SH-SY5Y (cell line): ENCODE measurements around the gene SMARCB1.

ENCODE experiments used
- GATA2 ChIP-seq: IDR thresholded peaks from 2 replicates; pipeline ENCODE4 v1.6.1; 2011; ENCODE audit warnings: mild to moderate bottlenecking, low read depth, low read length
- GATA3 ChIP-seq: IDR thresholded peaks from 2 replicates; pipeline ENCODE4 v1.6.1; 2011; ENCODE audit warnings: low read depth, mild to moderate bottlenecking, low read length, moderate library complexity

Gene SMARCB1

DNA sequence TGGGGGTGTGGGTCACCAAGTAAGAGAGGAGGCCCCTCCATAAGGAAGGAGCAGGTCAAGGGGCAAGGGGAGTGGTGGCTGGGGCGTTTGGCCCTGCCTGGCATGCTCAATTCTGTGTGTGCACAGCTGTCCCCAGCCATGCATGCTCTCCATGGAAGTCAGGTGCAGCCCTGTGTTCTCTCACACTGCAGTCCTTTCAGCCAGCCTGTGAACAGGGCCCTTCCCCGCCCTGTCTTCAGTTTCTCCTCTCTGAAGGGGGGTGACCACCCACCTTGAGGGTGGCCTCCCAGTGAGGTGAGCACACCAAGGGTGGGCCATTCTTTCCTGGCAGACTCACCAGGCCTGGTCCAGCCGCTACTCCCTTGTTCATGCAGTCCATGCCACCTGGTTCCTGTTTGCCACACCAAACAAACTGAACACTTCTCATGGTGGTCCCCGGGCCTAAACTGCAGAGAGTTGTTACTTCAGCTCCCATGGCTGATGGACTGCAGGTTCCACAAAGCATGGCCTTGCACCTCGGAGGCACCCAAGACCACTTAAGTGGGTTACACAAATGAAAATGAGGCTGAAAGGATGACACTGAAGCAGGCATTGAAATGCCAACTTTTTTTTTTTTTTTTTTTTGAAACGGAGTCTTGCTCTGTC lies 17.3 kb upstream of the SMARCB1 start:
- TF ChIP-seq GATA2 (no peak), GATA3 (no peak)

DNA sequence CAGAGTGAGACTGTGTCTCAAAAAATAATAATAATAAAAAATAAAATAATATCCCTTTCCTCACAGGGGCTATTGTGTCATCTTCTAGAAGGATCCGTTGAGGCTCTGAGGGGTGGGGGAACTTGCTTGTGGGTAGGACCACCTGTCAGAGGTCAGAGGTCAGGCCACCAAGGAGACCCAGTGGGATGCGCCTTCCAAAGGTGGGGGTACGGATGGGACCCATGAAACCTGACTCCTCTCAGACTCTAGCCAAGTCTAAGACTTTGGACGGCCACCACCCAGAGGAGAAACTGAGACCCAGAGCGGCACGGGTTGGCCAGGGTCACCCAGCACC lies 14.5 kb upstream of the SMARCB1 start:
- TF ChIP-seq GATA3 (no peak), GATA2 (no peak)

DNA sequence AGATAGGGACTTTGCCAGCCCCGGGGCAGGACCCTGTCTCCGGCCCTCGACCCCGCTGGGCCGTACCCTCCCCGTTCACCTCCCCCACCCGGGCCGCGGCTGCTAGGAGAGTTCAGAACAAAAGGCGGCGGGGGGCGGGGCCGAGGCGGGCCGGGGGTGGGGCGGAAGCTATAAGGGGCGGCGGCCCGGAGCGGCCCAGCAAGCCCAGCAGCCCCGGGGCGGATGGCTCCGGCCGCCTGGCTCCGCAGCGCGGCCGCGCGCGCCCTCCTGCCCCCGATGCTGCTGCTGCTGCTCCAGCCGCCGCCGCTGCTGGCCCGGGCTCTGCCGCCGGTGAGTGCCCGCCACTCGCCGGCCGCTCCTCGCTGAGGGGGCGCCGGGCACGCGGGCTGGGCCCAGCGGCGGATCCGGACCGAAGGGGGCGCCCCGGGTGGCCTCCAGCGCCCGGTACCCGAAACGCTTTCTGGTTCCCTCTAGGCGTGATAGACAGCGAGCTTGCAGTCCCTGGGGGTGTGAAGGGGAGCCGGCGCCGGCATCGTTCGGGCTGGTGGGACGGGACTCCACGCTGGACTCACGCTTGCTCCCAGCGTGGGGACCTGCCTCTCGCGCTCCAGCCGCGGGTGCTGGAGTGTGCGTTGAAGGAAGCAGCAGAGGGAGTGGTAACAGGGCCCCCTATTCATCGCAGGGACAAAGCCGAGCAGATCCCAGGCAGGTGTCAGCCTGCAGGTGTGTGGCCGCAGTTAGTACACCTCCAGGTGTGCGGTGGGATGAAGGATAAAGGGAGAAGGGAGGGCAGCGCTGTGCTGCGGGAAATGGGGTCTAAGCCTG lies 13.9 kb upstream of the SMARCB1 start, which contains the start of gene MMP11:
Gene MMP11 (plus strand): TSS at position 201 of the 825 bp plus-strand sequence. CDS start 22 bp downstream, at position 223.
- no peak for TF ChIP-seq GATA3
- TF ChIP-seq GATA2, result no peak

DNA sequence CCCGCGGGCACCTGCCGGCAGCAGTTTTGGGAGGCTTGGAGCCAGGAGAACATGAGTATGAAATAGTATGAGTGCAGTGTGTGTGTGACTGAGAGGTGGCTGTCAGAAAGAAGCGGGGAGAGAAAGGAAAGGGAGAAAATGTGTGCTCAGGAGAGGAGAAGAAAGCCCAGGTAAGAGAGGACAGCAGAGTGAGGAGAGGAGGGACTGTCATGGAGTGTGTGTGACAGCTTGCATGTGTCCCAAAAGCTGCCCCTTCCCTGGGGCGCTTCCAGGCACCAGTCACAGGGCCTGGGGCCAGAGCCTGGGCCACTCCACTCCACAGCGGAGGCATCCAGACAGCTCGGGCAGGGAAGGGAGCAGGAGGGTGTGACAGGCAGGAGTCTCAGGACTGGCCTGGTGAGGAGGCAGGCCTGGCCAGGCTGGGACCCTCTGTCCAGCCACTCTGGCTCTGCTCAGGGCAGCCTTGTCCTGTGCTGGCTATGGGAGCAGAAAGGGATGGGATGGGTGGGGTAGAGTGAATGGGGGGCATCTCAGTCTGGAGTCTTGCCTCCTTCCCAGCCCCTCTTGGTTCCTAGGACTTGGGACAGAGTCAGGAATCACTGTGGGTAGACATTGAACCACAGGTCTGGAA lies 13.2 kb upstream of the SMARCB1 start:
- no peak for TF ChIP-seq GATA2
- no peak for TF ChIP-seq GATA3

DNA sequence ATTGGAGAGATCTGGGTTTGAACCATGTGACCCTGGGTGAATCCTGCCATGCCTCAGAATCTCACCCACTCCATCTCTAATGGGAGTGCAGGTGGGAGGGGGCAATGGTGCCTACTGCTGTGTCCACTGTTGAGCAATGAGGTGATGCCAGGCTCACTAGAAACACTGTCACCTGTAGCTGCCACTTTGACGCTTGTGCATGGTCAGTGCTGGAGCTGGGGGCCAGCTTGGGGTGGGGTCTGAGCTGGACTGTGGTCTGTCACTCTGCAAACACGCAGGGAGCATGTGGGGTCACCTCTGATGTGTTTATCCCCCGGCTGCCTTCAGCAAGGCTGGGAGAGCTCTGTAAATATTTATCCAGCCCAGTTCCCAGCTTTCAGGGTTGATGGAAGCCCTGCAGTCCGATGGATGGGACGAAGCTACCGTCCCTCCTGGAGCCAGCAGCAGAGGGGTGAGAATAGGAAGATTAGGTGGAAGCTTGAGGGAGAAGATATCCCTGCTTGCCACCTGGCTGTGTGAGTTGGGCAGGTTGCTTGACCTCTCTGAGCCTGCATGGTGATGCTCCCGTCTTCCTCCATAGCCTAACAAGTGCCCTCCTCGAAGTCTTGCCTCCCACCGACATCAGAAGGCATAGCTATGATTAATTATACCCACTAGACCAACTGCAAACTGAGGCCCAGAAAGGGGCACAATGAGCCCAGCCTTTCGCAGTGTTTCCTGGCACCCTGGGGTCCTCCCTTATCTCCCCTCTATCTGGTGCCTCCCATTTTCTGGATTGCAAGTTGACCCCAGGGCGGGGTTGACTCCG lies 12.4 kb upstream of the SMARCB1 start:
- no peak for TF ChIP-seq GATA3

DNA sequence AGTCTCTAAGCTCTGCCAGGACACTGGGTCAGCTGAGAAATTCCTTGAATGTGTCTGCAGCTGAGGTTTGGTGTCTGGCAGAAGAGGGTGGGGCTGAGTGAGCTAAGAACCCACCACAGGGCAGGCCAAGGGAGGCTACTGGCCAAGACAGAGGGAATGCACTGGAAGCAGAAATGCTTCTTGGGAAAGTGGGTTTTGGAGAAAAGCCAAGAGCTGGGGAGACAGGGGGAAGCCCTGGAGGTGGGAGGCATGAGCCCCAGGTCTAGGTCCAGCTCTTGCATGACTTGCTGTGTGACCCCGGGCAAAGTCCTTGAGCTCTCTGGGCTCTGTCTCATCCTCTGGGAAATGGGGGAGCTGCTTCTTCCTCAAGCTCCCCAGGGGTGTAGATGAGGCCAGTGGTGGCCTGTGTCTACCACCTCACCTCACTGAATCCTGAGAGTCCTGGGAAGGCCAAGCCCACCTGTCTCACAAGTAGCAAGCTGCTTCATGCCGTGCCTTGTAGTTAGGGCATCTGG lies 11.8 kb upstream of the SMARCB1 start:
- no peak for TF ChIP-seq GATA2
- TF ChIP-seq GATA3, result no peak

DNA sequence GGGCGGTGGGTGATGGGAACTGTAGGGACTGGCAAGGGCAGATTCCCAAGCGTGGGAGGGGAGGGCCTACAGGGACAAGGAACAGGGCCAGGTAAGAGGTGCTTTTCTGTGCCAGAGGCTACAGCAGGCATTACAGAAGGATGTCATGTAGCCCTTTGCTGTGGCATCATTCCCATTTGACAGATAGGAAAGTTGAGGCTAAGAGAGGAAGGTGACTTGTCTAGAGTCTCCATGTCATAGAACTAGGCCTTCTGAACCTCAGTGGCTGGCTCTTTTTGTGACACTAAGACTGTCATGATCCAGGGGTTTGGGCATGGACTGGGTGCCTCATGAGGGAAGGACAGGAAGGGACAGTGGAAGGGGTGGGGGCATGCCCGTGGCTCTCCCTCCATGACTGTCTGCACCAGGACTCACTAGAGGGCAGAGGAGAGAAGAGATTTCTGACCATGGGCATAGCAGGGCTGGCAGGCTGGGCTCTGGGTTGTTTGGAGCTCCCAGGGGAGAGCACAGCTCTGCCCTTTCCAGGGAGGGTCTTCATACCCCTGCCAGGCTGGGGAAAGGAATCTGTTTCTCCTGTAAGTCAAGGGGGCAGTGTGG lies 10.9 kb upstream of the SMARCB1 start:
- TF ChIP-seq GATA2 (no peak), GATA3 (no peak)

DNA sequence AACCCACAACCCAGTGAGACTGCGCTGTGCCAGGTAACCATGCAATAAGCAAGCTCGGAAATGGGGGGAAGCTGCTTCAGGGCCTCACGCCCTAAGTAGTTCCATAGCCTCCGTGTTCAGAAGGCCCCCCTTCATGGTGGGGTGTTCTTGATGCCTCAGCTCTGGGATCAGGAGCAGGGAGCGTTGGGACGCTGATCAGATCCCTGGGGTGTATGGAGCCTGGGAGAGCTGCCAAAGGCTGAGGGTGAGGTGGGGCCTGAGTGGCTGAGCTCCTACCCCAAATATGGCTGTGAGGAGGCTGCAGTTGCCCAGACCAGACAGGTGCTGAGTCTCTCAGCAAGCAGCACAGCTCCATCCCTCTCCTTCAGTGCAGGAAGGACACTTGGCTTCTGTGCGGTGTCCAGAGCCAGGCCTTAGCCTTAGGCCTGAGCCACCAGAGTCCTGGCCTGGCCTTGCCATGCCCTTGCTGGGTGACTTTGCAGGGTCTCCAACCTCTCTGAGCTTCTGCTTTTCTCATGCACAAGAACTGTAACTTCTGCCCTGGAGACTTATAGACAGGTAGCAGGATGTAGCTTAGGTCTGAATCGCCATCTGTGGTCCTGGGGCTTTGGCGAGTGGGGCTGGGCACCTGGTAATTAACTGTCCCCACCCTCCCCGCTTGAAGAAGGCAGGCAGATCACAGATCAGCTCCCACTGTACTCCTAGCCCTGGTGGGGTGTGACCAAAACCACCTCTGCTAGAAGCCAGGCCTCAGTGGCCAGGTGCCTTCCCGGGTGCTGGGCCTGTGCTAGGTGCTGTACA lies 8.8 kb upstream of the SMARCB1 start:
- no peak for TF ChIP-seq GATA3
- no peak for TF ChIP-seq GATA2

DNA sequence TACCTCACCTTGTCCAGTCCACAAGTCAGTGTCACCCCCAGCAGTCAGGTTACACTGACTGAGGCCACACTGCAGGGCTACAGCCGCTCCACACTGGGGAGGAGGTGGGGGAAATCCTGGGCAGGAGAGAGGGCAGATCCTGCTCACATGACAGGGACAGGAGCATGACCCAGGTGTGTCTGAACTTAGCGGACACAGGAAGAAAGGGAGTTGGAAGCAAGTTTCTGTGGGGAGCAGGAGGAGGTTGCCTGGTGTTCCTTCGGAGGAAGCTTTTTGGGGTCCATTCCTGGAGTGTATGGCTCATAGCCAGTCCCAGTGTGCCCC lies 8.2 kb upstream of the SMARCB1 start:
- no peak for TF ChIP-seq GATA2
- no peak for TF ChIP-seq GATA3

DNA sequence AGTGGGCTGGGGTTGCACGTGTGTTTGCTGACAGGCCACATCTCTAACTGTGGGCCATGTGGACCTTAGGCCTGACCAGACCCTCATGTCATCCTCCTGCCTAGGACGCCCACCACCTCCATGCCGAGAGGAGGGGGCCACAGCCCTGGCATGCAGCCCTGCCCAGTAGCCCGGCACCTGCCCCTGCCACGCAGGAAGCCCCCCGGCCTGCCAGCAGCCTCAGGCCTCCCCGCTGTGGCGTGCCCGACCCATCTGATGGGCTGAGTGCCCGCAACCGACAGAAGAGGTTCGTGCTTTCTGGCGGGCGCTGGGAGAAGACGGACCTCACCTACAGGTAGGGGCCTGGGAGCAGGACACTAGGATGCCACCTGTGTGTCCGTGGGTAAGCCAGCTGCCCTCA lies 7.7 kb upstream of the SMARCB1 start:
- TF ChIP-seq GATA2 (no peak), GATA3 (no peak)

DNA sequence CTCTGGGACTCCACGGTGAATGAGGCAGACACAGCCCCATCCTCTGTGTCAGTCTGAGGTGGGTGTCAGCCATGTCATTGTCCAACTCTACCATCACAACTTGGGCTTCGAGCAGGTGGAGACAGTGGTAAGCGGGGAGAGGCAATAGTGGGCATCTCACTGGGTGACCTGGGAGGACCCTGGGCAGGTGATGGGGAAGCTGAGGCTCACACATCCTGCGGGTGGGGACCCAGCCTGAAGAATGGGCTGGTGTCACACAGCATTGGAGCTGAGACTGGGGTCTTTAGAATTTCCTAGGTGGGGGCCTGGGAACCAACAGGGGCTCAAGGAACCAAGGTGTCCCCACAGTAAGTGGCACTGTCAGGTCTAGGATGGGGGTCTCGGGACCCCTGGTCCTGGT lies 7.0 kb upstream of the SMARCB1 start:
- no peak for TF ChIP-seq GATA2
- TF ChIP-seq GATA3, result no peak

DNA sequence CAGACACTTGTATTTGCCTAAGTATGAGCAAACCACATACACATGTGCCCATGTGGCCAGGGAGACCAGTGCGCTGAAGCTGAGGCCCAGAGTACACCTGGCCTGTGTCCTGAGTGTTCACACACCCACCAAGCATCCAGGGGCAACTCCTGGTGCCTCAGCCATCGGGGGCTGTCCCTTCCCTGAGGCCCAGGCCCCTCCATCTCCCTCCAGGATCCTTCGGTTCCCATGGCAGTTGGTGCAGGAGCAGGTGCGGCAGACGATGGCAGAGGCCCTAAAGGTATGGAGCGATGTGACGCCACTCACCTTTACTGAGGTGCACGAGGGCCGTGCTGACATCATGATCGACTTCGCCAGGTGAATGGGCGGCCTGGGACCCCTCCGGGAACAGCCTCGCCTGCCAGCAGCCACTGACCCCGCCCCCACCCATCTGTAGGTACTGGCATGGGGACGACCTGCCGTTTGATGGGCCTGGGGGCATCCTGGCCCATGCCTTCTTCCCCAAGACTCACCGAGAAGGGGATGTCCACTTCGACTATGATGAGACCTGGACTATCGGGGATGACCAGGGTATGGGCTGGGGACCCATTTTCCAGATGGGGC lies 6.5 kb upstream of the SMARCB1 start:
- no peak for TF ChIP-seq GATA3
- no peak for TF ChIP-seq GATA2

DNA sequence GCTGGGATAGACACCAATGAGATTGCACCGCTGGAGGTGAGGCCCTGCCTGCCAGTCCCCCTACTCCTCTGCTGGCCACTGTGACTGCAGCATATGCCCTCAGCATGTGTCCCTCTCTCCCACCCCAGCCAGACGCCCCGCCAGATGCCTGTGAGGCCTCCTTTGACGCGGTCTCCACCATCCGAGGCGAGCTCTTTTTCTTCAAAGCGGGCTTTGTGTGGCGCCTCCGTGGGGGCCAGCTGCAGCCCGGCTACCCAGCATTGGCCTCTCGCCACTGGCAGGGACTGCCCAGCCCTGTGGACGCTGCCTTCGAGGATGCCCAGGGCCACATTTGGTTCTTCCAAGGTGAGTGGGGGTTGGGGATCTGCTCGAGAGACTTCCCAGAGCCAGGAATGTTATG lies 5.7 kb upstream of the SMARCB1 start:
- TF ChIP-seq GATA3, result no peak
- TF ChIP-seq GATA2, result no peak
